Stimulated activated CD4-positive, alpha-beta T cell treated with anti-CD3 and anti-CD28 coated beads, Interleukin-2, amount 100 ng/mL, for 24 hours (primary cell): ENCODE data around the gene C20orf202.

Experiments used
- DNase-seq, 2 donors: peaks; one replicate each; pipeline ENCODE4 v3.0.0-alpha.2; 2020

Gene C20orf202

GRCh38 chr20:1185316-1185741 is 17.9 kb upstream of the C20orf202 start:
- peak in 1 of 2 donors; percentile 22 for DNase-seq

GRCh38 chr20:1185790-1186334 is 17.4 kb upstream of the C20orf202 start:
- peak; percentile 56 to 68 for DNase-seq

- DNase-seq, result no peak
Measured at GRCh38 chr20:1186367-1186991, 16.8 kb upstream of the C20orf202 start.

GRCh38 chr20:1187605-1188171 is 15.6 kb upstream of the C20orf202 start:
- DNase-seq, result no peak

- DNase-seq, result no peak
Measured at GRCh38 chr20:1188347-1188746, 14.9 kb upstream of the C20orf202 start.

GRCh38 chr20:1189827-1190226 is 13.4 kb upstream of the C20orf202 start:
- DNase-seq, result no peak

GRCh38 chr20:1190847-1191246 is 12.4 kb upstream of the C20orf202 start:
- no peak for DNase-seq

- no peak for DNase-seq
Measured at GRCh38 chr20:1191299-1191698, 12.0 kb upstream of the C20orf202 start.

GRCh38 chr20:1195226-1195625 is 8.0 kb upstream of the C20orf202 start:
- DNase-seq, result no peak

- DNase-seq, result no peak
Measured at GRCh38 chr20:1196634-1197033, 6.6 kb upstream of the C20orf202 start.

GRCh38 chr20:1197801-1198200 is 5.5 kb upstream of the C20orf202 start:
- DNase-seq, result no peak

GRCh38 chr20:1198751-1199150 is 4.5 kb upstream of the C20orf202 start:
- DNase-seq, result no peak

- DNase-seq, result no peak
Measured at GRCh38 chr20:1199212-1199873, 3.9 kb upstream of the C20orf202 start.

GRCh38 chr20:1199964-1200363 is 3.3 kb upstream of the C20orf202 start:
- DNase-seq, result no peak

- no peak for DNase-seq
Measured at GRCh38 chr20:1203630-1204029, 376 bp downstream of the C20orf202 start.

GRCh38 chr20:1204113-1204512 is 859 bp downstream of the C20orf202 start:
- DNase-seq, result no peak

- DNase-seq, result no peak
Measured at GRCh38 chr20:1204576-1204975, 1.3 kb downstream of the C20orf202 start.

- no peak for DNase-seq
Measured at GRCh38 chr20:1205802-1206201, 2.5 kb downstream of the C20orf202 start.

GRCh38 chr20:1206366-1207148 is 3.3 kb downstream of the C20orf202 start:
- DNase-seq, result no peak

- DNase-seq, result no peak
Measured at GRCh38 chr20:1207293-1207878, 4.1 kb downstream of the C20orf202 start.

GRCh38 chr20:1209447-1210387 is 6.5 kb downstream of the C20orf202 start:
- no peak for DNase-seq

GRCh38 chr20:1210501-1210900 is 7.2 kb downstream of the C20orf202 start:
- DNase-seq, result no peak
